Measurements from ENCODE around the gene ID1.
"Not testable (repeated sequence)": the region's sequence is repeated elsewhere in the genome, so short reads cannot be mapped to it uniquely, and the experiment has no call there.

The ID1 gene

GRCh38 chr20:31594558-31595379 is 10.3 kb upstream of the ID1 start:
- TF ChIP-seq CTCF (IDR thresholded peaks at IDR 0.05; ENCODE audit: low read length, missing control alignments), result no peak
- DNase-seq (ENCODE audit: low read depth), result no peak
- no peak overlapping the region for H3K4me3 ChIP-seq (replicated peaks; ENCODE audit: low read depth, low read length)

- no peak for TF ChIP-seq CTCF (IDR thresholded peaks at IDR 0.05; ENCODE audit: low read length, missing control alignments)
- DNase-seq (ENCODE audit: low read depth), result no peak
- H3K4me3 ChIP-seq (replicated peaks; ENCODE audit: low read depth, low read length), result no peak overlapping the region
Observed at GRCh38 chr20:31595380-31595653, 9.8 kb upstream of the ID1 start.

GRCh38 chr20:31595654-31596411 is 9.3 kb upstream of the ID1 start:
- DNase-seq (ENCODE audit: low read depth), result peak; percentile 97
- TF ChIP-seq CTCF (IDR thresholded peaks at IDR 0.05; ENCODE audit: low read length, missing control alignments), result no peak
- no peak overlapping the region for H3K4me3 ChIP-seq (replicated peaks; ENCODE audit: low read depth, low read length)

GRCh38 chr20:31596412-31596715 is 8.7 kb upstream of the ID1 start:
- not testable (repeated sequence) for H3K4me3 ChIP-seq (replicated peaks; ENCODE audit: low read depth, low read length); DNase-seq (ENCODE audit: low read depth)

- no peak for TF ChIP-seq CTCF (IDR thresholded peaks at IDR 0.05; ENCODE audit: low read length, missing control alignments)
- no peak for DNase-seq (ENCODE audit: low read depth)
- no peak overlapping the region for H3K4me3 ChIP-seq (replicated peaks; ENCODE audit: low read depth, low read length)
Observed at GRCh38 chr20:31596831-31597480, 8.1 kb upstream of the ID1 start.

GRCh38 chr20:31597481-31597855 is 7.6 kb upstream of the ID1 start:
- no peak for DNase-seq (ENCODE audit: low read depth)
- no peak for TF ChIP-seq CTCF (IDR thresholded peaks at IDR 0.05; ENCODE audit: low read length, missing control alignments)
- H3K4me3 ChIP-seq (replicated peaks; ENCODE audit: low read depth, low read length), result no peak overlapping the region

- TF ChIP-seq CTCF (IDR thresholded peaks at IDR 0.05; ENCODE audit: low read length, missing control alignments), result no peak
- no peak overlapping the region for H3K4me3 ChIP-seq (replicated peaks; ENCODE audit: low read depth, low read length)
- no peak for DNase-seq (ENCODE audit: low read depth)
Observed at GRCh38 chr20:31602431-31602778, 2.7 kb upstream of the ID1 start.
